SKM-1 treated with dmso at 0.1 percent for 144 hours (cell line): ENCODE data around the gene FGF8.
A peak's percentile ranks its signal among the peaks of the same experiment; 100 is the strongest.
"Not testable (repeated sequence)": the region's sequence is repeated elsewhere in the genome, so short reads cannot be mapped to it uniquely, and the experiment has no call there.

ENCODE experiments used
- DNase-seq: peaks from one replicate; lab custom pipeline; 2025; ENCODE audit not compliant: unreplicated experiment; lab: John Stamatoyannopoulos, UW

FGF8 gene, protein sequence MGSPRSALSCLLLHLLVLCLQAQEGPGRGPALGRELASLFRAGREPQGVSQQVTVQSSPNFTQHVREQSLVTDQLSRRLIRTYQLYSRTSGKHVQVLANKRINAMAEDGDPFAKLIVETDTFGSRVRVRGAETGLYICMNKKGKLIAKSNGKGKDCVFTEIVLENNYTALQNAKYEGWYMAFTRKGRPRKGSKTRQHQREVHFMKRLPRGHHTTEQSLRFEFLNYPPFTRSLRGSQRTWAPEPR

DNA sequence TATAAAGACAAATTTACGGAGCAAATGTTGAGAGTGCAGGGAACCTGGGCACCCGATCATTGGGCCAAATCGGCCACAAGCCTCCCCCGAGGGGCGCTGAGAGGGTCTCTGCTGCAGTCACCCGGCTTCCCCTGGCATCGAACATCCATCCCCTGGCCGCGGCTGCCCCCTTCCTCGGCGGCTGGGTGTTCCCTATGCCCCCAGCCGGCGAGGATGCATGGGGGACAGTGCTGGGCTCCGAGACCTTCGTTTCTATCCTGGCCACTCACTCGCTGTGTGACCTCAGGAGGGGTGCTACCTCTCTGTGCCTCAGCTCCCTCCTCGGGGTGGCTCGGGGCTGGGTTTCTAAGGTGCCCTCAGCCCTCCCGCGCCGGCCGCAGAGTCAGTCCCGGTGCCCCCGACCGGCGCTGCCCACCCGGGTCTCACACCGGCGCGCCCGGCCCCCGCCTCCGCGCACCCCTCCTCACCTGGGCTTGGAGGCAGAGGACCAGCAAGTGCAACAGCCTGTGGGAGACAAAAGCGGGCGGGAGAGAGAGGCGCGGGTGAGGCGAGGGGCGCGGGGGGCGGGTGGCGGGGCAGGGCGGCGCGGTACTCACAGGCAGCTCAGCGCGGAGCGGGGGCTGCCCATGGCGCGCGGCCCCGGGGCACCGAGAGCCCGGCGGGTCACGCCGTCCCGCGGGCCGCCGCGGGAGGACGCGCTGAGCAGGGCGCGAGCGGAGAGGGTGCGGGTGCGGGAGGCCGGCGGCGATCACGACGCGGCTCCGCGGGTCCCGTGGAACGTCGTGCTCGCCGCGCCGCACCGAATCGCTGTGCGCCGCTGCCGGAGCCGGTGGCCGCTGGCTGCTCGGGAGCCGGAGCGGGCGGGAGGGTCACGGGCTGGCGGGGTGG is at the start of gene FGF8:
FGF8 (minus strand) TSS at position 842 of the 888 bp plus-strand sequence; CDS start at position 628, 214 bp downstream.
- DNase-seq = no peak

DNA sequence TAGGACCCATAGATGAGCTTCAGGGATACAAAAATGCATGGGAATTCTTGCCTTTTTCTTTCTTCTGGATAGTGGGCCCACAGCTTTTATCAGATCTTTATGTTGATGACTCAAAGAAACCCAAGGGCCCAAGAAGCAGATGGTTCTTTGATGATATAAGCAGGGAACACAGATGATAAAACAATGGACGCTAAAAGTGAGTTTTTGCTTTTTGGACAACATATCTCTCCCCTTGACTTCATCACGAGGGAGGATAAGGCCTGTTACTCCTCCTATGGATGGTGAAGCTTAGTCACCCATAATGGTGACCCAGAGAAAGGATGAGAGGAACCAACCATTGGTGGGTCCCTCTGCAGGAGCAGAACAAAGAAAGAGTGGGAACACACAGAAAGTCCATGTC is 48.8 kb upstream of the FGF8 start:
- DNase-seq = no peak

DNA sequence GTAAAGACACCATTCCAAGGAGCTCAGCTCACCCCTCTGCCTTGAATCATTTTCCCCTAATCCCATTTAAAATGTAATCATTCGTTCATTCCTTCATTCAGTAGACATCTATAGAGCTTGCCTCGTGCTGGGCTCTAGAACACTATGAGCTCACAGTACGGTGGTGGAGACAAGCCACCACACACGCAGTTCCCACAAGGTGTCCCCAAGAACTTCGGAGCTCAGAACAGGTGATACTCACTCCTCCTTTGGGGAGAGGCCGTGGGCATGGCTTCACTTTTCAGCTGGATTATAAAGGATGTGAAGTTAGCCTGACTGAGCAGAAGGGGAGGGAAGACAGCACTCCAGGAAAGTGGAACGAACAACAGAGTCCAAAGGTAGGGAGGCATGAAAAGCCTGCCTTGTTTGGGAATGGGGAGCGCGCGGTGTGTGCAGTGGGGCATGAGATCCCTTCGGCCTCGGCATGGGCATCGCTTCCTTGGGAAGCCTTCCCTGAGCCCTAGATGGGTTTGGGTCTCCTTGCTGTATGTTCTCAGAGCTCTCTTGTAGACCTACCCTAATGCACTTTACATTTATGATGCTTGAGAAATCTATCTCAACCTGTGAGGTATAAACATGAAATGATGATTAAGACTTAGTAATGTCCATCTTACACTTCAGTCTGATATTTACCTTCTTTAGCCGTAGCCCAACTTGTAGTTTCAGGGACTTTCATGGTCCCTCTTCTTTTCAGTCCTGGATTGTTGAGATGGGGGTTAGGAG is 43.1 kb upstream of the FGF8 start:
- no peak for DNase-seq

DNA sequence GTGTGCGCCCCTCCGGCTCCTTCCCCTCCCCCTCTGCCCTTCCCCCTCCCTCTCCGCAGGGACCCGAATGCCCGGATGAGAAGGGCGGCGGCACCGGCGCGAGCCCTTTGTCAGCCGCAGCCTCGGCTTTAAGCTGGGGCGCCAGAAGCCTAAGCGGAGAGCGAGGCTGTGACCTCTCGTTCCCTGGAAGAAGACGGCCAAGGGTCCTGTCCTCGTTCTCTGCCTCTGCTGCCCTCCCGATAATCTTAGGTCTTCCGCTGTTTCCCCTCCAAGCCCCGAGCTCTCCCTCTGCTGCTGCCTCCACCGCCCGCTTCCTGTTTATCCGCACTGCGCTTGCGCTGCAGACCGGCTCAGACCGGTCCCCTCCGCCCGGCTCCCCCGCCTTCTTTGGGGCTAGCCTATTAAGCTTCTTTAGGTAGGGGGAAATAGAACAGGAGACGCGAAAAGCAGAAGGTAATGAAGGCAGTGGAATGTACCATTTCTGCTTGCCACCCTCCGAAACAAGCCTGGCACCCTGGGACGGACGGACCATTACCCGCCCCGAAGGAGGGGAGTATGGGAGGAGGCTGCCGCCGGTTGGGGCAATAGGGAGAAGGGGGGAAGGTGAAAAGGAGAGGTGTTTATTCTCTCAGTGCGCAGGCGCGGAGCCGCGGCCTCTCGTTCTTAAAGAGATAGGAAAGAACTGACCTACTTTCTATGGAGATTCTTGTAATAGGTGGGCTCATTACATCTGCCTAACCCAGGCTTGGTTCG is 42.4 kb upstream of the FGF8 start, which contains the start of gene OGA:
OGA (minus strand) TSS at position 326 of the 753 bp plus-strand sequence. CDS start 422 bp downstream, outside the sequence.
- DNase-seq = peak; percentile 100

DNA sequence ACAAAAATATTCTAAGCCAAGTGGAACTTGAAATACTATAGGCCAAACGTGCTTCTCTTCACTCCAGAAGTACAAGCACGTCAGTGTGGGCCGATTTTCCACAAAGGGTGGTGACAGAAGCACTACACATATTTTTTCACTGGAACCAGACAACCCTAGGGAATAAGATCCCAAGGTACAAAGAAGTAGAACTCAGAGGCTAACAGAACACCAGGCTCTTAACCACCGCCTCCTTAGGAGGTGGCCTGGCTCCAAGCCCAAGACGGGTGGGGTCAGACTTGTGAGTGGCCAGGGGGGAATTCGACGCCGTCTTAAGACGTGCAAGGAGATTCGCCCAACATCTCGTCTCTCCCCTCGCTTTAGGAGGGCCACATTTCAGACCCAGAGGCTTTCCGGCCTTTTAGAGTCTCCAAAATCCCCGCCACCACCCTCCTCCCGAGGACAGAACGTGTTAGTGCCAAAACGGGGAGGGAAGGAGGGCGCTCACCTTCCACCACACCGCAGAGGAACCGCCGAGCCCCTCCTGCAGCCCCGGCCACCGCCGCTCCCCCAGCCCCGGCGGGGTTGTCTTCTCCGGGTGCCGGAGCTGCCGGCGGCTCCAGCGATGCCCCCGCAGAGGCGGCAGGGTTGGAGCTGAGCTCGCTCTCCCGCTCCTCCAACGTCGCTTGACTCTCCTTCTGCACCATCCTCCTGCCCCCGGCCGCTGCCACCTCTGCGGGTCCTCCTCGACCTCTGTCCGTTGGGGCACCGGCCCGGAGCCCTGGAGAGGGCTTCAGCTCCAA is 41.6 kb upstream of the FGF8 start:
- peak; percentile 43 for DNase-seq

DNA sequence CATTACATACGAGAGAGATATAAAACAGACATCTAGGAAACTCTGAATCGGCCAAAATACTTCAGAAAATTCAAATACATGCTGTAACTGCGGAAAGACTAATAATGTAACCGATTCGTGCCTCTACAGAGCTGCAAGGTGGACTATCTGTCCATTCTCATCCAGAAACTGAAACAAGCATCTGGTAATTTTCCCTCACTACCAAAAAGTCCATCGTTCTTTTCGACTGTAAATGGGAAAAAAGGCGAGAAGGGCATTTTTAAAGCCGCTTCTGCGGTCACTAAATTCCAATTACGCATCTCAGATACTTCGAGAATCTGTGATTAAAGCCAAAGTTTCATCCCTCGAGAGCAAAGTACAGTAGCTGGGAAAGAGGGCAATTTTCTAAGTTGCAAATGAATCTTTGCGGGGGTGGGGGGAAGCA is 41.0 kb upstream of the FGF8 start:
- no peak for DNase-seq

DNA sequence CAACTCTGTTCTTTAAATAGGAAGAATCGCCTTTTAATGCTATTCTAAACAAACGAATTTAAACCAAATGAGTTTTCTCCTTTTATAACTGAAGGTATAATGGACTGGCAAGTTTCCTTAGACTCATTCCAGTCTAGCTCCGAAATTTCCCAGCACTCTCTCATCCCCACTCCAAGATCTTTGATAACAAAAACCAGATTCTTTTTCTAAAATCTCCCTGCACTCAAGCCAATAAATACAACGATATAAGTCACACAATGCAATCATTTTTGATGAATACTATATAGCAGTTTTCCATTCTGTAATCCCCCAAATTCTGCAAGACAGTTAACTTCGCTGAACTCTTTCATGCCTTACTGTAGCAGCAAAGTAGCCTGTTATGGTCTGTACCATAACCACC is 40.5 kb upstream of the FGF8 start:
- DNase-seq = no peak

DNA sequence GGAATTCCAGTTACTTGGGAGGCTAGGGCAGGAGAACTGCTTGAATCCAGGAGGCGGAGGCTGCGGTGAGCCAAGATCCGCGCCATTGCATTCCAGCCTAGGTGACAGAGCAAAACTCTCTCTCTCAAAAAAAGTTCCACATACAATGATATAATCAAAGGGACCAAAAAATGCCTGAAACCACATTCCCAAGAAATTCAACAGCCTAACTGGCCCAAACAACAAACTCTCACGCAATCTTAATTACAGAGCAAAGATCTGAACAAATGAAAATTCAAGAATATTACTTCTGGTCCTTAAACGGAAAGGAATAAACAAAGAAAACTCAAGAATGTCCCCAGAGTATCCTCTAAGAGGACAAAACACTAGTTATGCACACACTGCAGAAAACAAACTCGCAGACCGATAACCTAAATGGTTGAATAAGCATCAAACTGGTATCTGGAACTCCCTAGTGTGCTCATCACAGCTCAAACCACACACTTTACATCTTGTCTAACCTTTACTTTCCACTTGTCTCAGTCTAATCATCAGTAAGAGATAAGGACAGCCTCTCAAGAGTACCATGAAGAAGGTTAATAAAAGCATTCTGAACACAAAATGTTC is 38.7 kb upstream of the FGF8 start:
- no peak for DNase-seq

DNA sequence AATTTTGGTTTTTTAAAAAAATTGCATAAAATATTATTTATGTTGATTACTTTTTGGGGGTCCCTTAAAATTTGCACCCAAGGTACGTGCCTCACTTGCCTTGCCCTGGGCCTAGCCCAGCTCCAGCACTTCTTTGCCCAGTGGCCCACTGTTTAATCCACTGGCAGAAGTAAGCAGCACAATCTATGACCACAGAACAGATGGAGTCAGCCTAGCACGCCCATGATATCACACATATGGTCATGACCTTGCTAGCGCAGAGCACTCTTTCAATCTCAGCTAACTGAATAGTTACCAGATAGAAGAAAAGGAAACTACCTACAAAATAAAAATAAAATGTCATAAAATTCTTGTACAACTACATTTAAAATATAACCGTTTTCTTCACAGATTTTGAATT is 36.7 kb upstream of the FGF8 start:
- no peak for DNase-seq

DNA sequence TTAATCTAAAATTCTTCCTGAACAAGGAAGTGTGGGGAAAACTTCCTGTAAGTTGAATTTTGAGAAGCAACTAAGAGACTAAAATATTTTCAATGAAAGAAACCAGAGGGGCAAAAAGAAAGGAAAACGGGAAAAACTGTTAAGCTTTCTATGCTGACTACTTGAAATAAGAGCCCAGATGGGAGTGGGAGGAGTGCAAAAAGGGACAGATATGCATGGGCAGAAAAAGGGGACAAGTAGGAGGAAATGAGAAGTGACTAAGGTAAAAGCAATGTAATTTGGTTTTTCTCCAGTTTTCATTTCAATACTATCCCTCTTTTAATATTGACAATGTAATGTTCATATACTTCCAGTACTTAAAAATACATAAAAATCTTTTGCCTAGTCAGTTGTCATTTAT is 31.2 kb upstream of the FGF8 start:
- no peak for DNase-seq

DNA sequence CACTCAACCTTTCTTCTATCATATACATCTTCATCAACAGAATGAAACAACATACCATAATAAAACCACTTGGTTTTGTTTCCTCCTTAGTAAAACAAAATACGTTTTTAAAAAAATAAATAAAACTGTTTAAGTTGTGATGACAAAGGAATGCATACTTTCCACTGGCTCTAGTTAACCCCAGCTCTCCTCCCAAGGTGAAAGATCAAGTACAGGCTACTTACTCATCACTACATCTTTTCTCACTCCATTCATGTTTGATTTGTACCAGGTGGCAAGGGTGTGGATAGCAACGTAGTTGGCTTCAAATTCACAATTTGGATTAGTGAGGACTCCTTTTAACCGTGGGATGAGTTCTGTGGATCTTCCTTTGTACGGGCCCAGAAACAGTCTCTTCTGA is 27.6 kb upstream of the FGF8 start:
- no peak for DNase-seq

DNA sequence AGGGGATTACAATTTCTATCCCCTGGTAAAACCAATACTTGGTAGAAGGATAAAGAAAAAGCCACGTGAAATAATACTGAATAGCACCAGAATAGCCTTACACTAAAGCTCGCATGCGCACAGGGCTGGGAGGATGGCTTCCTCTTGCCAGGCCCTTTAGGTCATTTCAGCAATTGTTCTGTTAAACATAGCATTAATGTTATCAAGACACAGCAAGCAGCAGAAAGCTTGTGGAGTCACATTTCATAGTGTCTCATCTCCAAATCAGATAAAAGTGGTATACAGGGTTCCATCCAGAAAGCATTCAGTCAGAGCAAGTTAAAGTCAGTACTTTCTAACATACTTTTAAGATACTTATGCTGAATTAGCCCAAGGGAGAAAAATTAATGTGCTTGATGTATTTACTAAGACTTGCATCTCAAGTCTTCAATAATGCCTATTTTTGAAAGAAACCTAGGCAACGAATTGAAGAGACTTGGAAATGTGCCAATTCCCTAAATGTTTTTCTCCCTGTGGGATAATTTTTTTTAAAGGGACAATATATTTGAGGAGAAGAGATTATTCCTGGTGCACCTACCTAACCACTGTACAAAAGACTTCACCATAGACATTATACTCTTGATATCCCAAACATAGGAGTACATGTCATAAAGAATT is 21.6 kb upstream of the FGF8 start:
- no peak for DNase-seq

DNA sequence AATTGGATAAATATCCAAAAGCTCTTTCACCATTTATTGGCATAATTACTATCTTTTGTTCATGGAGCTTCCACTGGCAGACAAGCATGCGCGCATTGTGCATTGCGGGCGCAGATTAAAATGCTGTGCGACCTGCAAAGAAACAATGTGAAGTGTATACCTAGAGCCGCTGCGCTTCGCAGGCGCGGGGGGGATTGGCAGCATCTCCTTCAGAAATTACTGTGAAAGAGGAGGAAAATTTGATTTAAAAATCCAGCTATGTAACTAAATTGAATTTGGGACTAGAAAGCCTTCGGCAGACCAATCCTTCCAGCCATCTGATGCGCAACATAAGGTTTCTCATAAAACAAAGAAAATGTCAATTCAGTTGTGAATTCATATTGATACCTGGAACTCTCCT is 17.6 kb upstream of the FGF8 start:
- DNase-seq = no peak

DNA sequence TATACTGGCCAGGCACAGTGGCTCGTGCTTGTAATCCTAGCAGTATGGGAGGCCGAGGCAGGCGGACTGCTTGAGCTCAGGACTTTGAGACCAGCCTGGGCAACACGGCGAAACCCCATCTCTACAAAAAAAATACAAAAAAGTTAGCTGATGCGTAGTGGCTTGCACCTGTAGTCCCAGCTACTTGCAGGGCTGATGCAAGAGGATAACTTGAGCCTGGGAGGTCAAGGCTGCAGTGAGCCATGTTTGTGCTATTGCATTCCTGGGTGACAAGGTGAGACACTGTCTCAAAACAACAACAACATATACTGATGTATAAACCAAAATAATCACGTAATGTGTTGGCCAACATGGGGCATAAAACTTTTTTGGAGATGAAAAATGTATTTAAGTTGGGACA is 13.8 kb upstream of the FGF8 start:
- no peak for DNase-seq

DNA sequence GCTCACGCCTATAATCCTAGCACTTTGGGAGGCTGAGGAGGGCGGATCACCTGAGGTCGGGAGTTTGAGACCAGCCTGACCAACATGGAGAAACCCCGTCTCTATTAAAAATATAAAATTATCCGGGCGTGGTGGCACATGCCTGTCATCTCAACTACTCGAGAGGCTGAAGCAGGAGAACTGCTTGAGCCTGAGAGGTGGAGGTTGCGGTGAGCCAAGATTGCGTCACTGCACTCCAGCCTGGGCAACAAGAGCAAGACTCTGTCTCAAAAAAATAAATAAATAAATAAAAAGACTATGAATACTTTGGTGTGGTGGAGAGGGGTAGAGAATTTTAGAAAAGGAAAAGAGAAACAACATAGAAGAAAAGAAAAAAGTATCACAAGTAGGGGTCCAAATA is 13.3 kb upstream of the FGF8 start:
- not testable (repeated sequence) for DNase-seq

DNA sequence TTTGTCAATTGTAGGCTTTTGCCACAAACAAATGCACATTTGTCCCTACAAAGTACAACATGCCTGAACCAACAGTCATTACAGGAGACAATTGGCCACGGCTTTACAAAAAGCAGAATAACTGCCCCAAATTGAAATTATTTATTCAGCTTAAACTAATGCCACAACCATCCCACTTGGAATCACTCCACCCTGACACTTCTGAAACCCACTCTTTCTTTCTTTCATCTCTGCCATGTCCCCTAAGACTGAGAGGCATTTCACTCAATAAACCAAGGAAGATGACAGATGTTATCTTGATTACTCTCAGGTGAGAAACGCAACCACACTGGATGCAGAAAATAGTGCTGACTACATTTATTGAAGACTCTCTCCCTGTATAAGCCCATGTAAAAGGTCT is 9.9 kb upstream of the FGF8 start:
- no peak for DNase-seq

DNA sequence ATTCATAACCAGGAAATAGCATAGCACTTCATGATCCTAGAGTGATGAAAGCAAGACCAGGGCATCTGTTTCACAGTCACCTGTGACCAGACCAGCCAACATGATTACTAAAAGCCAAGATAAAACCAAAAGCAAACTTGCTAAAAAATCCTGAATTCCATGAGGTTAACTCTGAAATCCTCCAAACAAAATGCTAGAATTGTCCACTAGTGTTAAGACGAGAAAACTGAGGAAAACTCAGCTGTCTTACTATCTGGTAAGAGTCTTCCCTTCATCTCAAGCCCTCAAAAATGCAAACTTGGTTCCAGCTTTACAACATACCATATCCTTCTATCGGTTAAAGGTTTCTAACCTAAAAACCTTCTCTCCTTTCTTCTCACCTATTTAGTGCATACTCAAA is 8.6 kb upstream of the FGF8 start:
- DNase-seq = no peak

DNA sequence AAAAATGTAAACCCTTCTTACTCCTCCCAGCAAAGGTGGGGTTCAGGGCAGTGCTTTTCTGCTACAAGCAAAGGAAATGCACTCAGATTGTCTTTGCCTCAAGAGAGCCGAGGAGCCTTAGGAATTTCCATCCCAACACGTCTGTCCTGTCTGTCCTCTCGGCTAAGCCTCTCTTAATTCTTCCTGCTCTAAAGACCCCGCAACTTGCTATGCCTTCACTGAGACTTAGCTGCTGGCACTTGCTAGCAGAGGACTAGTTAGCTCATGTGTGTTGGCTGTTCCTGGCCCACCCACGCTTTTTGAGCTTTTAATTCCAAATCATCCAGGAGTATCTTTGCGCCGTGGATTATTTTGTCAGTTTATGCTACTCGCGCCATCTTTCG is 7.8 kb upstream of the FGF8 start:
- DNase-seq = no peak
